Measurements from ENCODE around the gene EMILIN1.
"Not testable (repeated sequence)": the region's sequence is repeated elsewhere in the genome, so short reads cannot be mapped to it uniquely, and the experiment has no call there.

EMILIN1 gene

DNA sequence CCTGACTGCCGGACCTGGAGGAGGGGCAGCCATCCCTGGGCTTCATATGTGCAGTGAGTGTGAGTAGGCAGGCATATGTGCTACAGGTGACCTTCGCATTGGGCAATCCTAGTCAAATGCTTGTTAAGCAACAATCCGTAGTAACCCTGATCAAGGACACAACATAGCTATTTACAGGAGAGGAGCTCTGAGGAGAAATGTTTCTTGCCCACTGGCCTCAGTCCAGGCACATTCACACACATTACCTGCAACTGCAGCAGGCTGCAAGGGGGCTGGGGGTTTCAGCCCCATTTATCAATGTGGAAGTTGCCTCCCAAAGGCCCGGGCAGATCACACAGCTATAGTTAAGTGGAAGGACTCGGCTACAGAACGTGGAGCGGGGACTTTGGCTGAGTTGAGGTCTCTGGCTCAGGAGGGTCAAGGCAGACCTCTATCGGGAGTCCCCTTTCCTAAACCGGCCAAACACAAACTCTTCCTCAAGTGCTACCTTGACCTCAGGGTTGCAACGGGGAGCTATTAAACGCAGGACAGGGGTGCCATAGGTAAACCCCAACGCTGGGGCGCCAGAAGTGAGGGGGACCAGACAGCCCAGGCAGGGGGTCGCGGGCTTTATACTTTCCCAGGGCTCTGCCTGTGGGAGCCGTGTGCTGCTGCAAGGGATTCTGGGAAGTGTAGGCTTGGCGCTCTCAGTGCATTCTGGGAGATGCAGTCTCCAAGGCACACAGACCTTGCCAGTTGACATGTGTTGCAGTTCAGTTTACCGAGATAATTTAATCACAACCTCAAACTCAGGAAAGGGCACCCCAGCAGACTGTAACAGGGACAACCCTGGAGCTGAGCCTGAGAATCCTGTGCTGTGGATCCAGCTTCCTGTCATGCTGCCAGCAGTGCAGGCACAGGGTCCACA, 17.6 kb downstream of the EMILIN1 start:
- DNase-seq = peak; percentile 43

DNA sequence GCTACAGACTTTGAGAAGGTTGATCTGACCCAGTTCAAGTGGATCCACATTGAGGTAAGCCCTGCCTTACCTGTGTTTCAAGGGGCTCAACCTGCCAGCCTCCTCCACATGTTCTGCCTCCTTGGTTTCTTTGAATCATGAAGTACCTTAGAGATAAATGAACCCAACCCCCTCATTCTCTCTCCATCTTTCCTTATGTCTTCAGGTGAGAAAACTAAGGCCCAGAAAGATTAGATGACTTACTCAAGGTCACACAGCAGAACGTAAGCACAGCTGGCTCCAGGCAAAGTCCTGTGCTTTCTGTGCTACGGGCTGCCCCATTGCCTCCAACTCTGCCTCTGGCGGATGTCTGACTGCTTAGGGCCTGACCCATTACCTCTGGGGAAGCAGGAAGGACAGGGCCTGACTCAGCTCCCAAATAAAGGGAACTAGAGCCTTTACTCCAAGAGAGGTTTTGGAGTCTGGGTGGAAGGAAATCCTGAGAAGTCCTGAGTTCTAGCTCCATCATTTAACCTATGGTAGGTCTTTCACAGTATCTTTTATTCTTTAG, 18.4 kb downstream of the EMILIN1 start:
- no peak for DNase-seq

DNA sequence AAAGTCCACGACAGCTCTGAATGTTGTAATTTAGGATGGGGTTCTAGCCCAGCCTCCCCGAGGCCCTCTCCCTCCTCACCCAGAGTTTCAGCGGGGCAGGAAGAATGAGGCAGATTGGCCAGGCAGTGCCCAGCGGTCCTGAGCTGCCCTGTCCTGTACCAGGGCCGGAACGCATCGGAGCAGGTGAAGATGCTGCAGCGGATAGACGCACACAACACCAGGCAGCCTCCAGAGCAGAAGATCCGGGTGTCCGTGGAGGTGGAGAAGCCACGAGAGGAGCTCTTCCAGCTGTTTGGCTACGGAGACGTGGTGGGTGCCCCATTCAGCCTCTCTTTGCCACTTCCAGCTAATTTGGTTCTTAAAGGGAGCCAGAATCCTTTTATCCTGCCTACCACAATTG, 18.9 kb downstream of the EMILIN1 start:
- no peak for DNase-seq

DNA sequence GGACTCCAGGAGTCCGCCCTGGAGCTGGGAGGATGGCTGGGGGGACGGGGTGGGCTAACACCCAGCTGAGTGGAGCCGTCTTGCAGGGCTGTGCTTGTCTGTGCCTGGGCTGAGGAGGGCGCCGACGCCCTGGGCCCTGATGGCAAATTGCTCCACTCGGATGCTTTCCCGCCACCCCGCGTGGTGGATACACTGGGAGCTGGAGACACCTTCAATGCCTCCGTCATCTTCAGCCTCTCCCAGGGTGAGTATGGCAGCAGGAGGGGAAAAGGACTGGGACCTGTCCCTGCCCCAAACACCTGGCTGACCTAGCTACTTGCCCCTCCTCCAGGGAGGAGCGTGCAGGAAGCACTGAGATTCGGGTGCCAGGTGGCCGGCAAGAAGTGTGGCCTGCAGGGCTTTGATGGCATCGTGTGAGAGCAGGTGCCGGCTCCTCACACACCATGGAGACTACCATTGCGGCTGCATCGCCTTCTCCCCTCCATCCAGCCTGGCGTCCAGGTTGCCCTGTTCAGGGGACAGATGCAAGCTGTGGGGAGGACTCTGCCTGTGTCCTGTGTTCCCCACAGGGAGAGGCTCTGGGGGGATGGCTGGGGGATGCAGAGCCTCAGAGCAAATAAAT, 21.0 kb downstream of the EMILIN1 start:
- no peak for DNase-seq

DNA sequence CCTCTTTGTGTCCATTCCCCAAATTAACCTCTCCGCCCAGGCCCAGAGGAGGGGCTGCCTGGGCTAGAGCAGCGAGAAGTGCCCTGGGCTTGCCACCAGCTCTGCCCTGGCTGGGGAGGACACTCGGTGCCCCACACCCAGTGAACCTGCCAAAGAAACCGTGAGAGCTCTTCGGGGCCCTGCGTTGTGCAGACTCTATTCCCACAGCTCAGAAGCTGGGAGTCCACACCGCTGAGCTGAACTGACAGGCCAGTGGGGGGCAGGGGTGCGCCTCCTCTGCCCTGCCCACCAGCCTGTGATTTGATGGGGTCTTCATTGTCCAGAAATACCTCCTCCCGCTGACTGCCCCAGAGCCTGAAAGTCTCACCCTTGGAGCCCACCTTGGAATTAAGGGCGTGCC, 21.6 kb downstream of the EMILIN1 start:
- DNase-seq = no peak

DNA sequence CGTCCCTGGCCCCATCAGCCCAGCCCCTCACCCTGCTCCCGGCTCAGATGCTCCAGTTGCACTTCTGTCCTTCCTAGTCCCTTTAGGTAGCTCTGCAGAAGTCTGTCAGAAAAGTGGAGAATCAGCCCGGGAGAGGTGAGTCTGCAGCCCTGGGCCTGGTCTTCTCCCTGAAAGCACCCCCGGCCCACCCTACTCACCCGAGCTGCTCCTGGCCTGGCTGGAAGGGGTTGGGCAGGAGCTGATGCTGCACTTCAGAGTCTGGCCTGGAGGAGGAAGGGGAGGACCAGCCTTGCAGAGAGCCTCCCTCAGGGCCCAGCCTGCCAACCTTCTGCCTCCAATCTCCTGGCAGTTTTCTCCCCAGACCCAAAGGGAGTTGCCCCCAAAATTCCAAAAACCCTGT, 23.9 kb downstream of the EMILIN1 start:
- no peak for DNase-seq

DNA sequence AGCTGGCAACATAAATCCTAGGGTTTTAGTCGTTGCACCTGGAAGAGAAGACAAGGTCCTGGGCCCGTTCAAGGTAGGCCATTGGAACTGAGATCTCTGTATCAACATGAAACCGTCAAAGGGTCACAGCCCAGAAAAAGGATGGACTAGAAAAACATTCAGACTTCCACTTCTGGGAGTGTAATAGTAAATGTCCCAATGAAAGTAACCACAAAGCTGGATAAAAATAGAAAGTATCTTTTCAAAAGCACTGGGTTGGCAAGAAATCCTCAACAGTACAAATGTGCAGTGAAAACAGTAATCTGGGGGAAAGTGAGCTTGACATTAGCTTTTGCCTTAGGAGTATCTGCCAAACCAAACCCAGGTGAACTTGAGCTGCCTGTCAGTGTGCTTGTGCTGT, 27.6 kb downstream of the EMILIN1 start:
- no peak for DNase-seq

DNA sequence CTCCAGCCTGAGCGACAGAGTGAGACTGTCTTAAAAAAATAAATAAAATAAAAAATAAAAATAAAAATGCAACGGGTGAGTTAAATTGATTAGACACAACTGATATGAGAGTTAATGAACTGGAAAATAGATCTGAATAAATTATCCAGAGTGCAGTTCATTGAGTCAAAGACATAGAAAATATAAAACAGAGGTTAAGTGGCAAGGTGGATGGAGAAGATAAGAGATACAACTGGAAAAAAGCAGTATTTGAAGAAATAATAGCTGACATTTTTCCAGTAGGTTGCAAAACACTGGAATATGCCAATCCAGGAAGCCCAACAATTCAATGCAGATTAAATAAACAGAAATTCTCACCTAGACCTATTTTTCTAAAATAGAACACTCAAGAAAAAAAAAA, 29.8 kb downstream of the EMILIN1 start:
- DNase-seq = no peak

DNA sequence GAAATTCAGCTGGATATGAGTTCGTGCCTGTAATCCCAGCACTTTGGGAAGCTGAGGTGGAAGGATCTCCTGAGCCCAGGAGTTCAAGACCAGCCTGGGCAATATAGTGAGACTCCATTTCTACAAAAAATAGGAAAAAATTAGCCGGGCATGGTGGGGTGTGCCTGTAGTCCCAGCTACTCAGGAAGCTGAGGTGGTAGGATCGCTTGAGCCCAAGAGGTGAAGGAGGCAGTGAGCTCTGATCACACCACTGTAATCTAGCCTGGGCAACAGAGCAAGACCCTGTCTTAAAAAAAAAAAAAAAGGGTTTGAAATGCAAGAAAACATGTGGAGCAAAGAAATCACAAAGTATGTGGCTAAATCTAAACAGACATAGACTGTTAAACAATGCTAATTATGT, 30.7 kb downstream of the EMILIN1 start:
- no peak for DNase-seq

DNA sequence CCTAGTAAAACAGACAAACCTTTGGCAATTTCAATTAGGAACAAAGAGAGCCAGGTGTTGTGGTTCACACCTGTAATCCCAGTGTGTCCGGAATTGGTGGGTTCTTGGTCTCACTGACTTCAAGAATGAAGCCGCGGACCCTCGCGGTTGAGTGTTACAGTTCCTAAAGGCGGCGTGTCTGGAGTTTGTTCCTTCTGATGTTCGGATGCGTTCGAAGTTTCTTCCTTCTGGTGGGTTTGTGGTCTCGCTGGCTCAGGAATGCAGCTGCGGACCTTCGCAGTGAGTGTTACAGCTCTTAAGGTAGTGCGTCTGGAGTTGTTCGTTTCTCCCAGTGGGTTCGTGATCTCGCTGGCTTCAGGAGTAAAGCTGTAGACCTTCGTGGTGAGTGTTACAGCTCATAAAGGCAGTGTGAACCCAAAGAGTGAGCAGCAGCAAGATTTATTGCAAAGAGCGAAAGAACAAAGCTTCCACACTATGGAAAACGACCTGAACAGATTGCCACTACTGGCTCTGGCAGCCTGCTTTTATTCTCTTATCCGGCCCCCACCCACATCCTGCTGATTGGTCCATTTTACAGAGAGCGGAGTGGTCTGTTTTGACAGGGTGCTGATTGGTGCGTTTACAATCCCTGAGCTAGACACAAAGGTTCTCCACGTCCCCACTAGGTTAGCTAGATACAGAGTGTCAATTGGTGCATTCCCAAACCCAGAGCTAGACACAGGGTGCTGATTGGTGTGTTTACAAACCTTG, 32.4 kb downstream of the EMILIN1 start:
- DNase-seq = not testable (repeated sequence)

DNA sequence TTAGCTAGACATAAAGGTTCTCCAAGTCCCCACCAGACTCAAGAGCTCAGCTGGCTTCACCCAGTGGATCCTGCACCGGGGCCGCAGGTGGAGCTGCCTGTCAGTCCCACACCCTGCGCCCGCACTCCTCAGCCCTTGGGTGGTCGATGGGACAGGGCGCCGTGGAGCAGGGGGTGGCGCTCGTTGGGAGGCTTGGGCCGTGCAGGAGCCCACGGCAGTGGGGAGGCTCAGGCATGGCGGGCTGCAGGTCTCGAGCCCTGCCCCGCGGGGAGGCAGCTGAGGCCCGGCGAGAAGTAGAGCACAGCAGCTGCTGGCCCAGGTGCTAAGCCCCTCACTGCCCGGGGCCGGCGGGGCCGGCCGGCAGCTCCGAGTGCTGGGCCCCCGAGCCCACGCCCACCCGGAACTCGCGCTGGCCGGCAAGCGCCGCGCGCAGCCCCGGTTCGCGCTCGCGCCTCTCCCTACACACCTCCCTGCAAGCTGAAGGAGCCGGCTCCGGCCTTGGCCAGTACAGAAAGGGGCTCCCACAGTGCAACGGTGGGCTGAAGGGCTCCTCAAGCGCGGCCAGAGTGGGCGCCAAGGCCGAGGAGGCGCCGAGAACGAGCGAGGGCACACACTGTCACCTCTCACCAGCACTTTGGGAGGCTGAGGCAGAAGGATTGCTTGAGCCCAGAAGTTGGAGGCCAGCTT, 33.1 kb downstream of the EMILIN1 start:
- DNase-seq = not testable (repeated sequence)

DNA sequence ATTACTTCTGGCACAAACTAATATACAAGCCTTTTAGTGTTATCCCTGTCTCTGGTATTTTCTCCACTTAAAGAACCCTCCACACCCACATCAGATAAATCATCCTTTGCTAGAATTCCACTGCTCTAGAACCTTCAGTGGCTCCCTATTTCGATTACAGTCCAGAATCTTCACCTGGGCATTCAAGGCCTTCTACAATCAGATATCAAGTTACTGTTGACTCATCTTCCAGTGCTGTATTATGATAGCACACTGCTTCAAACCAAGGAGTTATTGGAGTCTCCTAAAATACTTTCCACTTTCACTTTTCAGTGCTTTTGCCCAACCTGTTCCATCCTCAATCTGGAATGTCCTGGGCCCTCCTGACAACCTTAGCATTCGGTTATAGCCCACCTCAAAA, 37.1 kb downstream of the EMILIN1 start:
- DNase-seq = no peak

DNA sequence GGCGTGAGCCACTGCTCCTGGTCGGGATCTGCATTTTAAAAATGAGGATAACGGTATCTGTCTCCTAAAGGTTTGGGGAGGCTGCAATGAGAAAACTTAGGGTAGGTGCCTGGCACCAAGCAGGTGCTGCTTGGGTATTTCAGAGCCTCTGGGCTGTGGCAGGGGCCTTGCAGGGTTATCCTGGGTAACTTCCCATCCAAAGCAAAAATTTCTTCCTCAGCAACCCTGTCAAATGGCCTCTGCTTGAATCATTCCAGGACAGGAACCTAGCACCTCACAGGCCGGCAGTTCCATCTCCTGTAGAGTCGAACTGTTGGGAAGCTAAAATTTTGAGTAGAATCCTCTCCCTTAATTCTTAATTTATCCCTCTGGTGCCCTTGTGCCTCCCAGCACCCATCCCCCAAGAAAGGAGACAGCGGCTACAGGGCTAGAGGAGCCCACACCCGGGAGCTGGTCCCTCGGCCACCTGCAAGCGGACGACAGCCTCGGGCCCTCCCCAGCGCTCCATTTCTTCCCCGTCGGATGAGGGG, 39.6 kb downstream of the EMILIN1 start:
- no peak for DNase-seq

DNA sequence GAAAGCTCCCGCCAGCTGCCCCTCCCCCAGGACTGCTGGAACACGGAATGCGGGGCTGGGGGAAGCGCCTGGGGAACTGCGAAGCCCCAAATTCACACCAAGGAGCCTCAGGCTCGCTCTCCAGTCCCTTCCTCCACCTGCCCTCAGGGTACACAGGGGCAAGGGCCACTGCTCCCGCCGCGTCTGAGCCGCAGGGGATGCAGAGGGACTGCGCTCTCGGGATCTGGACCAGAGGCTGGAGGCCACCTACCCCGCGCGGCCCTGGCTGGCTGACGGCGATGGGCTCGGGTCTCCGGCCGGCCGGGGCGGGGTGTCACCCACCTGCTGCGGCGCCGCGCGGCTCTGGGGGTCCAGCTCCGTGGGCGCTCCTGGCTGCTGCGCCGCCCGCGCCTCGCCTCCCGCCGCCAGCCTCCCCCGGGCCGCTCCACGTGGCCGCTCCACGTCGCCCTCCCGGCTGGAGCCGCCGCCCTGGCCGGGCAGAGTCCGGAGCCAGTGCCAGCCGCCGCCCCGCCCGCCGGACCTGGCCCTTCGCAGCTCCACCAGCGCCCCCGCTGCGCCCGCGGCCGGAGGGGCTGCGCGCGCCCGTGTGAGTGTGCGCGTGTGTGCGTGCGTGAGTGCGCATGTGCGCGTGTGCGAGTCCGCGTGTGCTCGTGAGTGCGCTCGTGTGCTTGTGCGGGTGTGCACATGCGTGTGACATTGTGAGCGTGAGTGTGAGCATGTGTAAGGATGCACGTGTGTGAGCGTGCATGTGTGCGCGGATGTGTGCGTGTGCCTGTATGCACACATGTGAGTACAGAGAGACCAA, 40.3 kb downstream of the EMILIN1 start, which contains the start of gene CGREF1:
TSS of gene CGREF1 (minus strand) at position 604 of the 805 bp plus-strand sequence. CDS start 14,762 bp downstream, outside the sequence.
- no peak for DNase-seq

DNA sequence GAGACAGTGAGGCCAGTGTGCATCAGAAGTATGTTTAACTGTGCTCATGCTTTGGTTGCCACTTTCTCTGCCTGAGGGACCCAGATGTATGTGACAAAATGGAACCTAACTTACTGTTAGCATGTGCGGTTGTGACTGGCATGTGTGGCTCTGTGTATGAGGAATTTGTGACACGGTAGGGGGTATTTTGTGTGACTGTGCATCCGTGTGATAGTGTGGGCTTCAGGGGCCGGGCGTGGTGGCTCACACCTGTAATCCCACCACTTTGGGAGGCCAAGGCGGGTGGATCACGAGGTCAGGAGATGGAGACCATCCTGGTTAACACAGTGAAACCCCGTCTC, 40.9 kb downstream of the EMILIN1 start:
- not testable (repeated sequence) for DNase-seq

DNA sequence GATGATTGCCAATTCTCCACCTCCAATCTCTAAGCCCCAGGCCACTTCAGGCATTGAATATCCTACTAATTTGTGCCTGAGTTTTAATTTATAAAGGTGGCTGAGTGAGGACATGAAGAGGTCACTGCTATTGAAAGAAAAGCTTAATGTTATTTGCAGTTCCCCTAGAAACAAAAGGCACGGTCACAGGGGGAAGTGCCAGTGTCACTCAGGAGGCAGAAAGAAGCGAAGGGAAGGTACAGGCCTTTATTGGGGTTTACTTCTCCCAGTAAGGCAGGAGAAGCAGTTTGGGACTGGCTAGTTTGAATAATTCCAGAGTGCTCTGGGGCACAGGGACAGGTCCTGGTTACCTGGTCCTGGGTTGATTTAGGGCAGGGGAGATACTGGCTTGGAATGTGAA, 43.5 kb downstream of the EMILIN1 start:
- no peak for DNase-seq

DNA sequence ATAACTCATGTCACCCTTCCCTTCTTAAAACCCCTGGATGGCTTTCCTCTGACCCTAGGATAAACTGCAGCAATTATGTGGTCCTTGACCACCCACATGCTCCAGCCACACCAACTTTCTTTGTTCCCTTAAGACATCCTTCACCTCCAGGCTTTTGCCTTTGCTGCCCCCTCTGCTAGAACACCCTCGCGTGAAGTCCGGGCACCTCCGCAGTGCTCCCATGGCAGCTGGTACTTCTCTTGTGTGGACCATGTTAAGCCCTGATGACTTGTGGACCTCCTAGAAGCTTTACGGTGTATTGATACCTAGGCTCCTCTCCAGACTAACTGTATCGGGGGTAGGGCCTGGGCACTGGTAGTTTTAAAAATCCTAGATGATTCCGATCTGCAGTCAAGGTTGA, 44.4 kb downstream of the EMILIN1 start:
- DNase-seq = no peak

DNA sequence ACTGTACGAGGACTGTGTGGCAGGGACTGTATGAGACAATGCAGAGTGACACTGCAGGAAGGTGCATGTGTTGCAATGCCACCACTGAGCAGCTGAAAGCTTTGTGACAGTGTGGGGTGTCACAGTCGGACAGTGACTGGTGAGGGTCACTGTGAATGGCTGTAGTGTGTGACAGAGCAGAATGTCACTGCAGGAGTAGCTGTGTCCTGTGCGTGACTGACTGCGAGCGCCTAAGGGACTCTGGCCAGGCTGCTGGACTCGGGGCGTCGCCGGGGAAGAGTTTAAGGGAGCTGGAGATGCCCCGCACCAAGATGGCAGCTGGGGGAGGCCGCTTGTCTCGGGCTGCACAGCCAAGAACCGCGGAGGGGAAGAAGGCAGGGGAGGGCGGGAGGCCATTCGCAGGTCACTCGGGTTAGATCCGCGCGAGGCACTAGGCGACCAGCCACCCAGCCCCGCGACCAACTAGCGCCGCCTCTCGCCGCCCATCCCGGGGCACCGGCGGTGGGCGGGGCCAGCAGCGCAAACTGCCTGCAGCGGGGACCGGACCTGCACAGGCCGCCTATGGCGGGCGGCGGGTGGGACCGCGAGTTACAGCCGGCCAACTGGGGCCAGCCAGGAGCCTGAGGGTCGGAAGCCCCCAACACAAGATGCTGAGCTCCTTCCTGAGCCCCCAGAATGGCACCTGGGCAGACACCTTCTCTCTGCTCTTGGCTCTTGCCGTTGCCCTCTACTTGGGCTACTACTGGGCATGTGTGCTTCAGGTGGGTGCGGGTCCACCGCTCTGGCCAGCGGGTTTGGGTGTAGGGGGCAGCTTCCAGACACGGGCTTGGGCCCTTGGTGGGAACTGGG, 45.1 kb downstream of the EMILIN1 start, which contains the start of gene ABHD1:
TSS of gene ABHD1 (plus strand) at position 514 of the 849 bp plus-strand sequence. CDS start at position 648, 134 bp downstream.
- no peak for DNase-seq

DNA sequence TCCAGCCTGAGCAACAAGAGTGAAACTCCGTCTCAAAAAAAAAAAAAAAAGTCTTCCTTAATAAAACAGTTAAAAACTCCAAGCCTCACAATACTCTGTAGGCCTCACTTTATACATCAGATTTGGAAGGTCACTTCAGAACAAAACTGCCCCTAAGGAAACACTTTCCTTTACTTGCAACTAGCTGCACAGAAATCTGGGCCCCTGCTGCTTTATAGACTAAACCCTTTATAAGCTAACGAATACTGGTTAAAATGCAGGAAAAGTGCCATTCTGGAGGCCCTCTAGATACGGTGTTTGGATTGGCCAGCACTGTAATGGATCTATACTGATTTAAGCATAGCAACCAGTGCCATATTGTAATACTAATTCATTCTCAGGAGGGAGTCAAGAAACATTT, 46.7 kb downstream of the EMILIN1 start:
- DNase-seq = no peak

DNA sequence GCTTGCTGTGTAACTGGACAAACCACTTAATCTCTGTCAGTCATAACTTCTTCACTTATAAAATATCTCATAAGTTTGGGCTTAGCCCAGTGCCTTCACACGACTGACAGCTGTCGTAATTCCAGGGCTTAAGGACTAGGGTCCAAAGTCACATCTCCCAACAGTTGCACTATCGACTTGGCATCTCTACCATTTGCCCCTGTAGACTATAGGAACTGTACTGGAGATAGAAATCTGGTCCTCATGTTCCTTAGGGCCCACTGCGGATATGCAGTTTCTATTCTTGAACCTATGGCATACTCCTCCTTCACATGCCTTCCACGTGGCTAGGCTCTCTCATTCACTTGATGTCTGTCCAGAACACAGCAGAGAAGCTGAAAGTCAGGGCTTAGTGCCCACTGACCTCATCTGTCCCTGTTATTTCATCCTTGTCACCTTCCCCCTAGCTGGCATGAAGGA, 47.9 kb downstream of the EMILIN1 start:
- no peak for DNase-seq
